GM18951 (cell line): ENCODE results near the gene L3MBTL4.

Source experiments
- POLR2A ChIP-seq: IDR thresholded peaks from 4 replicates; pipeline ENCODE4 v1.6.1; 2011; ENCODE audit warnings: mild to moderate bottlenecking; ENCODE audit not compliant: insufficient read length, insufficient read depth; ENCODE audit errors: extremely low read depth
- in situ Hi-C: fragments of 300-500 bp; cut with MboI; formaldehyde crosslinking; loops from one replicate; pipeline ENCODE4 v1.12.0; 2022; ENCODE audit warnings: low sequenced_read_pairs, mixed read lengths, inconsistent platforms; ENCODE audit not compliant: unreplicated experiment

The L3MBTL4 gene

GRCh38 chr18:6328621-6329010 is 86.1 kb downstream of the L3MBTL4 start:
- no peak for TF ChIP-seq POLR2A
- in situ Hi-C loops: no loop called here

- in situ Hi-C loops: no loop called here
- no peak for TF ChIP-seq POLR2A
These were observed 86.7 kb downstream of the L3MBTL4 start for GRCh38 chr18:6327895-6328620.

GRCh38 chr18:6327485-6327884 is 87.2 kb downstream of the L3MBTL4 start:
- no peak for TF ChIP-seq POLR2A
- in situ Hi-C loops: no loop called here

- TF ChIP-seq POLR2A: no peak
- in situ Hi-C loops: no loop called here
These were observed 88.1 kb downstream of the L3MBTL4 start for GRCh38 chr18:6326566-6326965.

GRCh38 chr18:6323319-6323889 is 91.3 kb downstream of the L3MBTL4 start:
- TF ChIP-seq POLR2A: no peak
- in situ Hi-C loops: no loop called here

GRCh38 chr18:6315517-6316331 is 99.0 kb downstream of the L3MBTL4 start:
- in situ Hi-C loops: no loop called here
- TF ChIP-seq POLR2A: no peak

- in situ Hi-C loops: no loop called here
These were observed 101.3 kb downstream of the L3MBTL4 start for GRCh38 chr18:6313415-6313814.

GRCh38 chr18:6311456-6312215 is 103.1 kb downstream of the L3MBTL4 start:
- no peak for TF ChIP-seq POLR2A
- in situ Hi-C loops: no loop called here

More at GRCh38 chr18:6313415-6313814, 101.3 kb downstream of the L3MBTL4 start:
- TF ChIP-seq POLR2A: no peak

GRCh38 chr18:6310714-6311113 is 104.0 kb downstream of the L3MBTL4 start:
- no peak for TF ChIP-seq POLR2A
- in situ Hi-C loops: no loop called here

GRCh38 chr18:6297875-6298274 is 116.8 kb downstream of the L3MBTL4 start:
- in situ Hi-C loops: no loop called here
- TF ChIP-seq POLR2A: no peak

GRCh38 chr18:6294148-6294784 is 120.4 kb downstream of the L3MBTL4 start:
- in situ Hi-C loops: no loop called here
- no peak for TF ChIP-seq POLR2A

- in situ Hi-C loops: no loop called here
- no peak for TF ChIP-seq POLR2A
These were observed 124.9 kb downstream of the L3MBTL4 start for GRCh38 chr18:6289843-6290242.
